SK-N-SH treated with all-trans-retinoic acid at 6 μM for 48 hours (cell line): Measurements from ENCODE around the gene FAM210A.

ENCODE experiments used
- ATAC-seq: fragments of 200-7000 bp; cut with Tn5 transposase; 3 replicates; pipeline ENCODE4 v1.9.1; 2020; ENCODE audit warnings: mild to moderate bottlenecking, moderate library complexity
- ARNTL ChIP-seq: fragments of 450-650 bp; formaldehyde crosslinking; IDR thresholded peaks from 2 replicates; pipeline ENCODE4 v1.5.0; 2020; ENCODE audit warnings: low read depth, mild to moderate bottlenecking, moderate library complexity, borderline replicate concordance
- BACH2 ChIP-seq: fragments of 250-450 bp; sonication (Bioruptor Pico); IDR thresholded peaks from 2 replicates; pipeline ENCODE4 v1.9.0; 2021; ENCODE audit warnings: mild to moderate bottlenecking, borderline replicate concordance
- CSDC2 ChIP-seq: fragments of 250-450 bp; sonication (Bioruptor Pico); IDR thresholded peaks from 2 replicates; pipeline ENCODE4 v1.5.0; 2020; ENCODE audit warnings: mild to moderate bottlenecking, moderate library complexity
- GLIS3 ChIP-seq: fragments of 250-450 bp; sonication (Bioruptor Pico); IDR thresholded peaks from 2 replicates; pipeline ENCODE4 v1.5.0; 2020; ENCODE audit warnings: mild to moderate bottlenecking, moderate library complexity
- ISL1 ChIP-seq: fragments of 250-450 bp; sonication (Bioruptor Pico); IDR thresholded peaks from 2 replicates; pipeline ENCODE4 v2.1.2; 2022; ENCODE audit warnings: mild to moderate bottlenecking, moderate library complexity
- OSR1 ChIP-seq: fragments of 250-450 bp; sonication (Bioruptor Pico); IDR thresholded peaks from 2 replicates; pipeline ENCODE4 v1.8.0; 2022; ENCODE audit warnings: moderate library complexity, mild to moderate bottlenecking, inconsistent platforms
- PATZ1 ChIP-seq: fragments of 250-450 bp; sonication (Bioruptor Pico); IDR thresholded peaks from 2 replicates; pipeline ENCODE4 v1.8.0; 2020; ENCODE audit warnings: mild to moderate bottlenecking, moderate library complexity, borderline replicate concordance
- POU6F1 ChIP-seq: fragments of 250-450 bp; sonication (Bioruptor Pico); IDR thresholded peaks from 2 replicates; pipeline ENCODE4 v1.8.0; 2021; ENCODE audit warnings: low read depth, mild to moderate bottlenecking, moderate library complexity, borderline replicate concordance
- PPARA ChIP-seq: fragments of 250-450 bp; sonication (Bioruptor Pico); IDR thresholded peaks from 2 replicates; pipeline ENCODE4 v1.5.0; 2020; ENCODE audit warnings: mild to moderate bottlenecking, borderline replicate concordance
- SNAI2 ChIP-seq: fragments of 250-450 bp; sonication (Bioruptor Pico); IDR thresholded peaks from 2 replicates; pipeline ENCODE4 v1.5.0; 2020; ENCODE audit warnings: mild to moderate bottlenecking, moderate library complexity
- TCF4 ChIP-seq: fragments of 250-450 bp; sonication (Bioruptor Pico); IDR thresholded peaks from 2 replicates; pipeline ENCODE4 v1.8.0; 2021; ENCODE audit warnings: mild to moderate bottlenecking, moderate library complexity, borderline replicate concordance
- TOX ChIP-seq: fragments of 250-450 bp; sonication (Bioruptor Pico); IDR thresholded peaks from 2 replicates; pipeline ENCODE4 v1.8.0; 2021; ENCODE audit warnings: mild to moderate bottlenecking, moderate library complexity, borderline replicate concordance
- TSHZ2 ChIP-seq: fragments of 250-450 bp; sonication (Bioruptor Pico); IDR thresholded peaks from 2 replicates; pipeline ENCODE4 v1.5.0; 2020; ENCODE audit warnings: mild to moderate bottlenecking, moderate library complexity
- ZFP3 ChIP-seq: fragments of 250-450 bp; sonication (Bioruptor Pico); IDR thresholded peaks from 2 replicates; pipeline ENCODE4 v1.5.0; 2020; ENCODE audit warnings: mild to moderate bottlenecking, moderate library complexity
- ZFP30 ChIP-seq: fragments of 450-650 bp; formaldehyde crosslinking; IDR thresholded peaks from 2 replicates; pipeline ENCODE4 v1.5.0; 2022; ENCODE audit warnings: mild to moderate bottlenecking, moderate library complexity
- ZNF565 ChIP-seq: fragments of 450-650 bp; formaldehyde crosslinking; conservative IDR thresholded peaks from 2 replicates; pipeline ENCODE4 v1.5.0; 2020; ENCODE audit warnings: low read depth, mild to moderate bottlenecking, moderate library complexity
- ZNF70 ChIP-seq: fragments of 450-650 bp; formaldehyde crosslinking; IDR thresholded peaks from 2 replicates; pipeline ENCODE4 v1.5.0; 2020; ENCODE audit warnings: mild to moderate bottlenecking, moderate library complexity
- ZNF8 ChIP-seq: fragments of 450-650 bp; formaldehyde crosslinking; IDR thresholded peaks from 2 replicates; pipeline ENCODE4 v1.5.0; 2020; ENCODE audit warnings: mild to moderate bottlenecking, moderate library complexity

FAM210A gene

GRCh38 chr18:13726232-13726971 is at the start of gene FAM210A, which contains the start of gene RNMT:
Gene FAM210A (minus strand): TSS chr18:13726558. CDS start chr18:13682077, 44,481 bp downstream.
Gene RNMT (plus strand): TSS chr18:13726673. CDS start chr18:13731518, 4,845 bp downstream.
- peak; percentile 96 for ATAC-seq
- no peak for TF ChIP-seq ISL1 (CRISPR knock-in tag)
- no peak for TF ChIP-seq GLIS3 (CRISPR knock-in tag)
- no peak for TF ChIP-seq TCF4 (CRISPR knock-in tag)
- TF ChIP-seq ARNTL (CRISPR knock-in tag), result no peak
- TF ChIP-seq ZNF8, result no peak
- no peak for TF ChIP-seq POU6F1 (CRISPR knock-in tag)
- no peak for TF ChIP-seq BACH2 (CRISPR knock-in tag)

- TF ChIP-seq CSDC2 (CRISPR knock-in tag) (no peak), ZNF565 (no peak), PPARA (CRISPR knock-in tag) (no peak)
- TF ChIP-seq, all 23 proteins: peak for 0
- no peak for ATAC-seq
Observed at GRCh38 chr18:13775058-13775457, 48.7 kb upstream of the FAM210A start.

- no peak for TF ChIP-seq BACH2 (CRISPR knock-in tag)
- no peak for TF ChIP-seq TCF4 (CRISPR knock-in tag)
- no peak for TF ChIP-seq ZFP30 (CRISPR knock-in tag)
- TF ChIP-seq ZNF565, result no peak
- TF ChIP-seq GLIS3 (CRISPR knock-in tag), result no peak
- TF ChIP-seq TSHZ2 (CRISPR knock-in tag), result no peak
- TF ChIP-seq ISL1 (CRISPR knock-in tag), result no peak
- TF ChIP-seq ZNF8, result no peak
- TF ChIP-seq ZNF70 (CRISPR knock-in tag), result no peak
- TF ChIP-seq OSR1 (CRISPR knock-in tag), result no peak
- TF ChIP-seq CSDC2 (CRISPR knock-in tag), result no peak
- TF ChIP-seq SNAI2 (CRISPR knock-in tag), result no peak
- TF ChIP-seq PPARA (CRISPR knock-in tag), result no peak
- no peak for TF ChIP-seq PATZ1 (CRISPR knock-in tag)
- TF ChIP-seq TOX (CRISPR knock-in tag), result no peak
- ATAC-seq, result no peak
Observed at GRCh38 chr18:13762690-13763439, 36.5 kb upstream of the FAM210A start.

GRCh38 chr18:13760047-13760446 is 33.7 kb upstream of the FAM210A start:
- no peak for ATAC-seq
- no peak for TF ChIP-seq BACH2 (CRISPR knock-in tag)
- TF ChIP-seq TSHZ2 (CRISPR knock-in tag), result no peak
- no peak for TF ChIP-seq ZFP3 (CRISPR knock-in tag)
- no peak for TF ChIP-seq TOX (CRISPR knock-in tag)
- no peak for TF ChIP-seq ZNF70 (CRISPR knock-in tag)
- no peak for TF ChIP-seq POU6F1 (CRISPR knock-in tag)
- no peak for TF ChIP-seq ZNF8
- no peak for TF ChIP-seq ISL1 (CRISPR knock-in tag)
- no peak for TF ChIP-seq PATZ1 (CRISPR knock-in tag)
- TF ChIP-seq ZFP30 (CRISPR knock-in tag), result no peak
- TF ChIP-seq GLIS3 (CRISPR knock-in tag), result no peak
